ENCODE results near the gene DHRSX.
"Not testable (repeated sequence)": the region's sequence is repeated elsewhere in the genome, so short reads cannot be mapped to it uniquely, and the experiment has no call there.

The DHRSX gene

GRCh38 chrX:2242326-2242725 is 258.4 kb downstream of the DHRSX start:
- H3K27ac Mint-ChIP-seq, result no peak overlapping the region
- no peak for ATAC-seq (replicated peaks)

GRCh38 chrX:2241496-2241895 is 259.3 kb downstream of the DHRSX start:
- H3K4me1 Mint-ChIP-seq (ENCODE audit: low read depth in 2 of 2); ATAC-seq (replicated peaks); H3K4me3 Mint-ChIP-seq; H3K27me3 Mint-ChIP-seq; DNase-seq; H3K36me3 Mint-ChIP-seq (ENCODE audit: insufficient read depth); H3K9me3 Mint-ChIP-seq; H3K27ac Mint-ChIP-seq: not testable (repeated sequence)

More at GRCh38 chrX:2242326-2242725, 258.4 kb downstream of the DHRSX start:
- H3K36me3 Mint-ChIP-seq (ENCODE audit: insufficient read depth), result peaks cover 8% of the 10 kb centered on the region
- peaks cover 0 to 3% of the 10 kb centered on the region in 2 donors for H3K4me1 Mint-ChIP-seq (ENCODE audit: low read depth in 2 of 2)
- H3K27me3 Mint-ChIP-seq, result no peaks in the 10 kb centered on the region
- H3K4me3 Mint-ChIP-seq, result no peak overlapping the region
- DNase-seq, result no peak
- peaks cover 0 to 2% of the 10 kb centered on the region in 2 donors for H3K9me3 Mint-ChIP-seq

GRCh38 chrX:2240761-2241160 is 260.0 kb downstream of the DHRSX start:
- H3K36me3 Mint-ChIP-seq (ENCODE audit: insufficient read depth), result peaks cover 12% of the 10 kb centered on the region

GRCh38 chrX:2237976-2238375 is 262.8 kb downstream of the DHRSX start:
- peaks cover 13 to 14% of the 10 kb centered on the region in 2 donors for H3K4me1 Mint-ChIP-seq (ENCODE audit: low read depth in 2 of 2)
- H3K9me3 Mint-ChIP-seq, result peaks cover 0 to 2% of the 10 kb centered on the region in 2 donors
- no peak overlapping the region for H3K27ac Mint-ChIP-seq
- ATAC-seq (replicated peaks), result no peak
- no peaks in the 10 kb centered on the region for H3K27me3 Mint-ChIP-seq
- peaks cover 18% of the 10 kb centered on the region for H3K36me3 Mint-ChIP-seq (ENCODE audit: insufficient read depth)
- no peak for DNase-seq
- H3K4me3 Mint-ChIP-seq, result no peak overlapping the region

More at GRCh38 chrX:2240761-2241160, 260.0 kb downstream of the DHRSX start:
- not testable (repeated sequence) for H3K4me1 Mint-ChIP-seq (ENCODE audit: low read depth in 2 of 2); H3K27ac Mint-ChIP-seq; ATAC-seq (replicated peaks); H3K9me3 Mint-ChIP-seq; H3K4me3 Mint-ChIP-seq; DNase-seq; H3K27me3 Mint-ChIP-seq

GRCh38 chrX:2231570-2232192 is 269.1 kb downstream of the DHRSX start:
- no peaks in the 10 kb centered on the region for H3K27me3 Mint-ChIP-seq
- no peak overlapping the region for H3K4me3 Mint-ChIP-seq
- peaks cover 10% of the 10 kb centered on the region for H3K36me3 Mint-ChIP-seq (ENCODE audit: insufficient read depth)
- DNase-seq (no peak), ATAC-seq (replicated peaks) (no peak)
- H3K9me3 Mint-ChIP-seq, result peaks cover 0 to 23% of the 10 kb centered on the region in 2 donors
- H3K27ac Mint-ChIP-seq, result peak overlapping the region in 1 of 2 donors; percentile 78
- peaks cover 17 to 18% of the 10 kb centered on the region in 2 donors for H3K4me1 Mint-ChIP-seq (ENCODE audit: low read depth in 2 of 2)

GRCh38 chrX:2230457-2230856 is 270.3 kb downstream of the DHRSX start:
- no peak for ATAC-seq (replicated peaks)
- H3K4me3 Mint-ChIP-seq, result no peak overlapping the region
- peaks cover 17 to 22% of the 10 kb centered on the region in 2 donors for H3K4me1 Mint-ChIP-seq (ENCODE audit: low read depth in 2 of 2)
- H3K36me3 Mint-ChIP-seq (ENCODE audit: insufficient read depth), result peaks cover 7% of the 10 kb centered on the region
- H3K27ac Mint-ChIP-seq, result no peak overlapping the region
- H3K27me3 Mint-ChIP-seq, result no peaks in the 10 kb centered on the region
- DNase-seq, result no peak
- peaks cover 4 to 27% of the 10 kb centered on the region in 2 donors for H3K9me3 Mint-ChIP-seq

- peaks cover 12 to 14% of the 10 kb centered on the region in 2 donors for H3K4me1 Mint-ChIP-seq (ENCODE audit: low read depth in 2 of 2)
- H3K27ac Mint-ChIP-seq, result no peak overlapping the region
- peaks cover 17 to 34% of the 10 kb centered on the region in 2 donors for H3K9me3 Mint-ChIP-seq
- H3K4me3 Mint-ChIP-seq, result no peak overlapping the region
- no peak for DNase-seq
- no peak for ATAC-seq (replicated peaks)
- H3K36me3 Mint-ChIP-seq (ENCODE audit: insufficient read depth), result peaks cover 4% of the 10 kb centered on the region
- H3K27me3 Mint-ChIP-seq, result no peaks in the 10 kb centered on the region
Observed at GRCh38 chrX:2228536-2228935, 272.2 kb downstream of the DHRSX start.

- H3K27me3 Mint-ChIP-seq, result no peaks in the 10 kb centered on the region
- peak overlapping the region; percentile 32 to 95 for H3K27ac Mint-ChIP-seq
- no peak overlapping the region for H3K4me3 Mint-ChIP-seq
- ATAC-seq (replicated peaks) (no peak), DNase-seq (no peak)
- H3K36me3 Mint-ChIP-seq (ENCODE audit: insufficient read depth), result peaks cover 4% of the 10 kb centered on the region
- peaks cover 24 to 36% of the 10 kb centered on the region in 2 donors for H3K9me3 Mint-ChIP-seq
- H3K4me1 Mint-ChIP-seq (ENCODE audit: low read depth in 2 of 2), result peaks cover 6 to 10% of the 10 kb centered on the region in 2 donors
Observed at GRCh38 chrX:2226906-2227656, 273.7 kb downstream of the DHRSX start.

- Mint-ChIP-seq H3K9me3 (peaks cover 30 to 31% of the 10 kb centered on the region in 2 donors), H3K27me3 (no peaks in the 10 kb centered on the region), H3K27ac (peak overlapping the region in 1 of 2 donors; percentile 76), H3K36me3 (ENCODE audit: insufficient read depth) (peaks cover 4% of the 10 kb centered on the region), H3K4me3 (no peak overlapping the region), H3K4me1 (ENCODE audit: low read depth in 2 of 2) (peaks cover 6 to 10% of the 10 kb centered on the region in 2 donors)
- ATAC-seq (replicated peaks), result no peak
- no peak for DNase-seq
Observed at GRCh38 chrX:2226182-2226581, 274.6 kb downstream of the DHRSX start.

GRCh38 chrX:2224597-2225235 is 276.1 kb downstream of the DHRSX start:
- ATAC-seq (replicated peaks) (no peak), DNase-seq (no peak)
- H3K27me3 Mint-ChIP-seq, result no peaks in the 10 kb centered on the region
- peaks cover 6 to 10% of the 10 kb centered on the region in 2 donors for H3K4me1 Mint-ChIP-seq (ENCODE audit: low read depth in 2 of 2)
- H3K36me3 Mint-ChIP-seq (ENCODE audit: insufficient read depth), result peaks cover 4% of the 10 kb centered on the region
- no peak overlapping the region for H3K27ac Mint-ChIP-seq
- H3K4me3 Mint-ChIP-seq, result no peak overlapping the region
- H3K9me3 Mint-ChIP-seq, result peaks cover 30 to 34% of the 10 kb centered on the region in 2 donors

- Mint-ChIP-seq H3K36me3 (ENCODE audit: insufficient read depth) (peaks cover 4% of the 10 kb centered on the region), H3K27me3 (no peaks in the 10 kb centered on the region), H3K27ac (no peak overlapping the region), H3K9me3 (peaks cover 27 to 34% of the 10 kb centered on the region in 2 donors), H3K4me3 (no peak overlapping the region), H3K4me1 (ENCODE audit: low read depth in 2 of 2) (peaks cover 4 to 10% of the 10 kb centered on the region in 2 donors)
- ATAC-seq (replicated peaks) (no peak), DNase-seq (no peak)
Observed at GRCh38 chrX:2224161-2224560, 276.6 kb downstream of the DHRSX start.

- Mint-ChIP-seq H3K36me3 (ENCODE audit: insufficient read depth) (peaks cover 4% of the 10 kb centered on the region), H3K27me3 (no peaks in the 10 kb centered on the region), H3K4me1 (ENCODE audit: low read depth in 2 of 2) (peaks cover 4% of the 10 kb centered on the region in 2 donors), H3K9me3 (peaks cover 33 to 34% of the 10 kb centered on the region in 2 donors), H3K4me3 (no peak overlapping the region), H3K27ac (no peak overlapping the region)
- DNase-seq, result no peak
- no peak for ATAC-seq (replicated peaks)
Observed at GRCh38 chrX:2220829-2221567, 279.8 kb downstream of the DHRSX start.

- Mint-ChIP-seq H3K4me1 (ENCODE audit: low read depth in 2 of 2) (peaks cover 0 to 2% of the 10 kb centered on the region in 2 donors), H3K27ac (no peak overlapping the region), H3K27me3 (no peaks in the 10 kb centered on the region), H3K9me3 (peaks cover 28 to 30% of the 10 kb centered on the region in 2 donors), H3K36me3 (ENCODE audit: insufficient read depth) (no peaks in the 10 kb centered on the region), H3K4me3 (no peak overlapping the region)
- DNase-seq (no peak), ATAC-seq (replicated peaks) (no peak)
Observed at GRCh38 chrX:2220296-2220695, 280.5 kb downstream of the DHRSX start.

Measured in effector memory CD8-positive, alpha-beta T cell (primary cell).